CD1c-positive myeloid dendritic cell (primary cell): Measurements from ENCODE around the gene TTC9B.
"Not testable (repeated sequence)": the region's sequence is repeated elsewhere in the genome, so short reads cannot be mapped to it uniquely, and the experiment has no call there.

Source experiments
- DNase-seq: peaks from one replicate; pipeline ENCODE4 v3.0.0-alpha.2; 2016; ENCODE audit errors: extremely low spot score

The TTC9B gene

GRCh38 chr19:40214936-40215335 is 3.2 kb downstream of the TTC9B start:
- DNase-seq = no peak

DNA sequence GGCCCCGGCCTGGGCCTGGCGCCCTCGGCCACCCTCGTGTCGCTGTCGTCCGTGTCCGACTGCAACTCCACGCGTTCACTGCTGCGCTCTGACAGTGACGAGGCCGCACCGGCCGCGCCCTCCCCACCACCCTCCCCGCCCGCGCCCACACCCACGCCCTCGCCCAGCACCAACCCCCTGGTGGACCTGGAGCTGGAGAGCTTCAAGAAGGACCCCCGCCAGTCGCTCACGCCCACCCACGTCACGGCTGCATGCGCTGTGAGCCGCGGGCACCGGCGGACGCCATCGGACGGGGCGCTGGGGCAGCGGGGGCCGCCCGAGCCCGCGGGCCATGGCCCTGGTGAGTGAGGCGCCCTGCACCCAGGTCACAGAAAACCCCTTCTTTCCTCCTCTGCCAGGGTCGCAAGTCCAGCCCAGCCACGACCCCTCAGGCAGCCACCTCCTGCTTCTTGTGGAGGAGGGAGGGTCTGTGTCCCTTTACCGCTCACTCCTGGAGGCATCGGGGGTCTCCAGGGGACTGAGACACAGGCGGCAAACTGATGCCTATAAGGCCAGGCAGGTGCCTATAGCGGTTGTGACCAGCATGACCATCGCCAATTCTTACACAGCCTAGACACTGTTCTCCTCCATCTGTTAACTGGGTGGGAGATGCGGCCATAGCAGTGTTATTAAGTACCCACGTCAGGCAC is 4.2 kb downstream of the TTC9B start:
- DNase-seq = no peak

DNA sequence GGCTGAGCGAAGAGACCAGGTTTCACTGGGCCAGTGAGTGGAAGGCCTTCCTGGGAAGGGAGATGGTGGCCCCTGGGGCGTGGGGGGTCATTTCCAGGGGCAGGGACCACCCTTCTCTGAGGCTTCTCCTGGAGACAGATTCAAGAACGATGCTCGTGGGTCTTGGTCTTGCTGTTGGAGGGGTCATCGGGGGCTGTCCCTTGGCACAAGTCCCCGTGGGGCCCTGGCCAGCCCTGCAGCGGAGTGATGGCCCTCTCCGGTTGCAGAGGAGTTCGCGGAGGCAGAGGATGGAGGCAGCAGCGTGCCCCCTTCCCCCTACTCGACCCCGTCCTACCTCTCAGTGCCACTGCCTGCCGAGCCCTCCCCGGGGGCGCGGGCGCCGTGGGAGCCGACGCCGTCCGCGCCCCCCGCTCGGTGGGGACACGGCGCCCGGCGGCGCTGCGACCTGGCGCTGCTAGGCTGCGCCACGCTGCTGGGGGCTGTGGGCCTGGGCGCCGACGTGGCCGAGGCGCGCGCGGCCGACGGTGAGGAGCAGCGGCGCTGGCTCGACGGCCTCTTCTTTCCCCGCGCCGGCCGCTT is 4.8 kb downstream of the TTC9B start:
- DNase-seq = no peak

DNA sequence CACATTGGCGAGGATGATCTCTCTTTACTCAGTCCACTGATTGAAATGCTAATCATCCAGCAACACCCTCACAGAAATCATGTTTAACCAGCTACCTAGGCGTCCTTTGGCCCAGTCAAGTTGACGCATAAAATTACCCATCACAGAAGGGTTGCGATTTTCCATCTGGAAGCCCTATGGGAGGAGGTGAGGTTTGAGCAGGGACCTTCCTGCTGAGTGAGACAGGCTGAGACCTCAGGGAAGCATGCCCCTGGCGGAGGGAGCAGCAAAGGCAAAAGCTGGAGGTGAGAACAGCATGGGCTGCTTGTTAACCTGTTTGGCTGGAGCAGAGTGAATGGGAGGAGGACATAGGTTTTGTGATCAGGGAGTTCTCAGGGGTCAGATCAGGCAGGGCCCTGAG is 7.3 kb downstream of the TTC9B start:
- DNase-seq = no peak

DNA sequence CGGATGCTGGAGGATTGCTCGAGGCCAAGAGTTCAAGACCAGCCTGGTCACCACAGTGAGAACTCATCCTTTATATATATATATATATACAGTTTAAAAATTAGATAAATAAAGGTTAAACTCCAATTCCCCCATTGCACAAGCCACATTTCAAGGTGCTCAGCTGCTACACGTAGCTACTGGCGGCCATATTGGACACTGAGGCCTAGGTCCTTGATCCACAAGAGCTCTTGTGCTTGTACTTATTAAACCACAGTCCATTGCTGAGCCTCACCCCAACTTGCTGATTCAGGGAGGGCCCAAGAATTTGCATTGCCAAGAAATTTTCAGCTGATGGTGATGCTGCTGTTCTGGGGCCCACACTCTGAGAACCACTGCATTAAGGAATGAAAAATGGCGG is 9.6 kb downstream of the TTC9B start:
- no peak for DNase-seq

GRCh38 chr19:40205760-40206159 is 12.4 kb downstream of the TTC9B start:
- DNase-seq = no peak

GRCh38 chr19:40204381-40204780 is 13.8 kb downstream of the TTC9B start:
- no peak for DNase-seq

DNA sequence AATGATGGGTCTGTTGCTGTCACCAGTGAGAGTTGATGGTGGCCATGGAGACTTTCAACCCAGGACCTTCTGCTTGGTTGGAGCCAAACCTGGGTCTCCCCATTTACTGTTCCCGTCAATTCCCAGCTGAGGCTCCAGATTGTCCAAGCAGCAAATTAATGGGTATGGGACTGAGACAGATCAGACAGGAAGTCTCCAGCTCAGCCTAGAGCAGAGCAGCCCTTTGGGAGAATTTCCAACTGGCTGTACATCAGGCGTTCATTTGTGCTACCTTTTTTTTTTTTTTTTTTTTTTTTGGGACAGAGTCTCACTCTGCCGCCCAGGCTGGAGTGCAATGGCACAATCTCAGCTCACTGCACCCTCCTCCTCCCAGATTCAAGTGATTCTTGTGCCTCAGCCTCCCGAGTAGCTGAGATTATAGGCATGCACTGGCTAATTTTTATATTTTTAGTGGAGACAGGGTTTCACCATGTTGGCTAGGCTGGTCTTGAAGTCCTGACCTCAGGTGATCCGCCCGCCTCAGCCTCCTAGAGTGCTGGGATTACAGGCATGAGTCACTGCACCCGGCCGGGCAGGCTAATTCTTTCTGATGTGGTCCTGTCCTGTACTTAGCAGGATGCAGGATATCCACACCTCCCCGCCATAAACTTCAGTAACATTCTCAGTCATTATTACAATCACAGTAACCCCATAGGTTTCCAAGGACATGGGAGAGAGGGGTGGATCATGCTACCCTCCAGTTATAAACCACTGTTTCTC is 17.7 kb downstream of the TTC9B start:
- no peak for DNase-seq

DNA sequence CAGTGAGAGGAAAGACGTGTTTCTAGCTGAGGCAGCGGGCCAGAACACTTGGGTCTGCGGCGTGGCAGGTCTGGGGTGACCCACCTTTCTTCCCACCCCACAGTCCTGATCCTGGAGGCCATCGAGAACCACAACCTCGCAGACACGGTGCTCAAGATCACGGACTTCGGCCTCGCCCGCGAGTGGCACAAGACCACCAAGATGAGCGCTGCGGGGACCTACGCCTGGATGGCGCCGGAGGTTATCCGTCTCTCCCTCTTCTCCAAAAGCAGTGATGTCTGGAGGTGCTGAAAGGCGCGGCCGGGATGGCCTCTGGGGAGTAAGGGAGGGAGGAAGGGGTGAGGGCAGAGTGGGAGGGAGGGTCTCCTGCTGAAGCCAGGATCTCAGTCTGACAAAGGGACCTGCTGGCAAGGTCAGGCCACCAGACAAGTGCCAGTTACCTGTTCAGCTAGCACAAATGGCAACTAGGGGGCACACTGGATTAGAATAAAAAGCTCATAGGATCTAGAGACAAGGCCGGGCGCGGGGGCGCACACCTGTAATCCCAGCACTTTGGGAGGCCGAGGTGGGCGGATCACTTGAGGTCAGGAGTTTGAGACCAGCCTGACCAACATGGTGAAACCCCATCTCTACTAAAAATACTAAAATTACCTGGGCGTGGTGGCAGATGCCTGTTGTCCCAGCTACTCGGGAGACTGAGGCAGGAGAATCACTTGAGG is 19.8 kb downstream of the TTC9B start:
- DNase-seq = no peak

GRCh38 chr19:40193587-40193849 is 24.7 kb downstream of the TTC9B start:
- no peak for DNase-seq

DNA sequence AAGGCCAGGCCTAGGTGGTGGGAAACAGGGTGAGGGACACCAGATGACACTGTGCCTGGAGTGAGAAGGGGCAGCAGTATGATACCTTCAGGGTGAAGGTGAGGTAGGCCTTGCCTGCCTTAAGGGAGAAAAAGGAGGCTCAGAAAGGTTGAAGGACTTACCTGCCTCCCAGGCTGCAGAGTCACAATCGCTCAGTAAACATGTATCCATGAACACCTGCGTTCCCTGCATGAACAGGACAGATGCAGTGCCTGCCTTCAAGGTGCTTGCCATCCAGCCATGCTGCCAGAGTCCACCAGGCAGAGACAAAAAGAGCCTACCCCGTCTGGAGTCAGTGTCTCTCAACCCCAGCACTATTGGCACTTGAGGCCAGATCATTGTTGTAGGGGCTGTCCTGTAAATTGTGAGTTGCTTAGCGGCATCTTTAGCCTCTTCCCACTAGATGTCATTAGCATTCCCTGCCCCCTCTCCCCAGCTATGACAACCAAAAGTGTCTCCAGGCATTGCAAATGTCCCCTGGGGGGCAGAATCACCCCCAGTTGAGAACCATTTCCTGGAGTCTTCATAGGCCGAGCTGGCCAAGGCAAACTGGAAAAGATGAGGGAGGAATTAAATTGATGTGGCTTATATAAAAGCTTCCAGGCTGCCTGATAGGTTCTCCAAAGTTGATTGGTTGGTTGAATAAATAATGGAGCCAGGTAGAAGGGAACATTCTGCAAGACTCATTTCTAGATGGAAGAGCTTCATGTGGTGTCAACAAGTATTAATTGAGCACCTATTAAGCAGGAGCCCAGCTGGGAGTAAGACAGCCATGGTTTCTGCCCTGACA is 25.2 kb downstream of the TTC9B start:
- DNase-seq = no peak

GRCh38 chr19:40191836-40192646 is 26.1 kb downstream of the TTC9B start:
- peak; percentile 28 for DNase-seq

- DNase-seq = peak; percentile 74
Observed at GRCh38 chr19:40190891-40191835, 27.0 kb downstream of the TTC9B start, which contains the start of gene MAP3K10. MAP3K10 (plus strand) TSS chr19:40191426; CDS start chr19:40192032, 606 bp downstream.

DNA sequence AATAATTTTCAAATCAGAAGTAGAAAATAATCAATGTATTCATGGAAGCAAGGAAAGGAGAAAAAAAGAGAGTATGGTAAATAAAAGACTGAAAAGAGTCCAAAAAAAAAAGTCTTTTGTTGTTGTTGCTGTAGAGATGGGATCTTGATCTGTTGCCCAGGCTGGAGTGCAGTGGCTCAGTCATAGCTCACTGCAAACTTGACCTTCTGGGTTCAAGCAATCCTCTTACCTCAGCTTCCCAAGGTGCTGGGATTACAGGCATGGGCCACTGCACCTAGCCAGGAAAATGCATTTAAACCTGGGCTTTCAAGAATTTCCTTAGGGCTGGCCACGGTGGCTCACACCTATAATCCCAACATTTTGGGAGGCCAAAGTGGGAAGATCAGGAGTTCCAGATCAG is 33.9 kb downstream of the TTC9B start:
- DNase-seq = no peak

GRCh38 chr19:40178756-40179155 is 39.4 kb downstream of the TTC9B start:
- no peak for DNase-seq

DNA sequence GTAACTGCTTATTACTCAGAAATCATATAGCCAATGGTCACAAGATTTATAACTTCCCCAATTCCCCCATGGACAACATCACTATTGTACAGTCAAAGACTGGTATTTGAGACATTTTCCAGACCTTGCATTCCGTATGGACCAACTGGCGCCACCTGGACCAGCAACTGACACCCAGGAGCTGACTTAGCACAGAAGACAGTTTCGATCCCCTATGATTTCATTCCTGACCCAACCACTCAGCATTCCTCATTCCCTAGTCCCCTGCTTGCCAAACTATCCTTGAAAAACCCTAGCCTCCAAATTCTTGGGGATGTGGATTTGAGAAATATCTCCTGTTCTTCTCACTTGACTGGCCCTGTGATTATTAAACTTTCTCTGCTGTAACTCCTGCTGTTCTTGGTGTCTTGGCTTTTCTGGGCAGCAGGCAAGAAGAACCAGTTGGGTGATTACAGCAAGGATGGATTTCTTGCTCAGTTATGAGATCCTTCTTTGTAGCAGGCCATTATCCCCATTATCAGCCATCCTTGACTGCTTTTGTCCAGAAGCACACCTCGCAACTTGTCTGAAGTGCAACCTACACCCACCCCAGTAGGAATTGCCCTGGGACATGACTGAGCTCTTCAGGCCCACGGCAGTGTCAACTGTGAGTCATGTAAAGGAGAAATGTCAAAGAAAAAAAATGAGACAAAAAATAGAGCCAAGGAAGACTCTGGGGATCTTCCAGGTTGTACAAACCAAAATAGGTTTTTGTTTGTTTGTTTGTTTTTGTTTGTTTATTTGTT is 40.7 kb downstream of the TTC9B start:
- no peak for DNase-seq

- DNase-seq = no peak
Observed at GRCh38 chr19:40175820-40176219, 42.4 kb downstream of the TTC9B start.

DNA sequence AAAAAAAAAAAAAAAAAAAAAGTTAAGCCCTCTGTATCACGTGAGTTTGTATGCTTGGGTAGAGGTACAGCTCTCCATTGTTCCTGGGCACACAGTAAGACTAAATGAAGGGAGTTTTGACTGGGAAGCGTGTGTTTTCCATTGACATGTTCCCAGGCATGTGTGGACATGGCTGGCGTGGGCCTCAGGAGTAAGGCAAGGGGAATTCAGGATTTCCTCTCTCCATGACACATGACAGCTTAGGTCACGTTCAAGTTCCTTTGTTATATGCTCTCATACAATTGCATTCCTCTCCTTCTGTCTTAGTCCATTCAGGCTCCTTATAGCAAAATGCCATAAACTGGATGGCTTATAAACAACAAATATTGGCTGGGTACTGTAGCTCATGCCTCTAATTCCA is 44.1 kb downstream of the TTC9B start:
- no peak for DNase-seq

DNA sequence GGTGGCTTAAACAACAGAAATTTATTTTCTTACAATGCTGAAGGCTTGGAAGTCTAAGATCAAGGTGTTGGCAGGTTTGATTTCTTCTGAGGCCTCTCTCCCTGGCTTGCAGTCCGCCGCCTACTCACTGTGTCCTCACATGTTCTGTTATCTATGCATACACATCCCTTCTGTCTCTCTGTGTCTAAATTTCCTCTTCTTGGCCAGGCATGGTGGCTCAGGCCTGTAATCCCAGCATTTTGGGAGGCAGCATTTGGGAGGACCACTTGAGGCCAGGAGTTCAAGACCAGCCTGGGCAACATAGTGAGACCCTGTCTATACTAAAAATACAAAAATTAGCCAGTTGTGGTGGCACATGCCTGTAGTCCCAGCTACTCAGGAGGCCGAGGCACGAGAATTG is 46.9 kb downstream of the TTC9B start:
- DNase-seq = not testable (repeated sequence)
